Liver (tissue), 3 donors: ENCODE measurements around the gene PRDM5.

ENCODE experiments used
- CTCF ChIP-seq: fragments of 150-350 bp; IDR thresholded peaks from 2 replicates; pipeline ENCODE4 v1.5.1; 2017; ENCODE audit warnings: improper control_type of control experiment, low read depth, low read length; ENCODE audit not compliant: missing input control
- JUND ChIP-seq, 2 donors: IDR thresholded peaks; 2 replicates each; pipeline ENCODE4 v1.6.1; 2016; ENCODE audit warnings: antibody characterized with exemption in 2 of 2
- YY1 ChIP-seq: IDR thresholded peaks from 2 replicates; pipeline ENCODE4 v1.6.1; 2016; ENCODE audit warnings: antibody characterized with exemption, mild to moderate bottlenecking
- TF ChIP-seq, protein P1 (sequence below): IDR thresholded peaks from 2 replicates; pipeline ENCODE4 v1.6.1; 2016; ENCODE audit warnings: antibody characterized with exemption, mild to moderate bottlenecking
- donor health status: healthy.
- donor health status: healthy.

GRCh38 chr4:120815361-120815760, 107.2 kb downstream of the PRDM5 start:
- no peak for TF ChIP-seq CTCF
- no peak for TF ChIP-seq JUND (IDR thresholded peaks at IDR 0.05)
- TF ChIP-seq YY1: no peak
- TF ChIP-seq, protein P1, sequence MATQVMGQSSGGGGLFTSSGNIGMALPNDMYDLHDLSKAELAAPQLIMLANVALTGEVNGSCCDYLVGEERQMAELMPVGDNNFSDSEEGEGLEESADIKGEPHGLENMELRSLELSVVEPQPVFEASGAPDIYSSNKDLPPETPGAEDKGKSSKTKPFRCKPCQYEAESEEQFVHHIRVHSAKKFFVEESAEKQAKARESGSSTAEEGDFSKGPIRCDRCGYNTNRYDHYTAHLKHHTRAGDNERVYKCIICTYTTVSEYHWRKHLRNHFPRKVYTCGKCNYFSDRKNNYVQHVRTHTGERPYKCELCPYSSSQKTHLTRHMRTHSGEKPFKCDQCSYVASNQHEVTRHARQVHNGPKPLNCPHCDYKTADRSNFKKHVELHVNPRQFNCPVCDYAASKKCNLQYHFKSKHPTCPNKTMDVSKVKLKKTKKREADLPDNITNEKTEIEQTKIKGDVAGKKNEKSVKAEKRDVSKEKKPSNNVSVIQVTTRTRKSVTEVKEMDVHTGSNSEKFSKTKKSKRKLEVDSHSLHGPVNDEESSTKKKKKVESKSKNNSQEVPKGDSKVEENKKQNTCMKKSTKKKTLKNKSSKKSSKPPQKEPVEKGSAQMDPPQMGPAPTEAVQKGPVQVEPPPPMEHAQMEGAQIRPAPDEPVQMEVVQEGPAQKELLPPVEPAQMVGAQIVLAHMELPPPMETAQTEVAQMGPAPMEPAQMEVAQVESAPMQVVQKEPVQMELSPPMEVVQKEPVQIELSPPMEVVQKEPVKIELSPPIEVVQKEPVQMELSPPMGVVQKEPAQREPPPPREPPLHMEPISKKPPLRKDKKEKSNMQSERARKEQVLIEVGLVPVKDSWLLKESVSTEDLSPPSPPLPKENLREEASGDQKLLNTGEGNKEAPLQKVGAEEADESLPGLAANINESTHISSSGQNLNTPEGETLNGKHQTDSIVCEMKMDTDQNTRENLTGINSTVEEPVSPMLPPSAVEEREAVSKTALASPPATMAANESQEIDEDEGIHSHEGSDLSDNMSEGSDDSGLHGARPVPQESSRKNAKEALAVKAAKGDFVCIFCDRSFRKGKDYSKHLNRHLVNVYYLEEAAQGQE: no peak
